HG03159 (cell line): ENCODE results near the gene OXSM.

Source experiments
- ATAC-seq: cut with Tn5 transposase; IDR thresholded peaks from one replicate; pipeline ENCODE4 v1.9.1; 2021; ENCODE audit warnings: mild to moderate bottlenecking, moderate library complexity; ENCODE audit not compliant: unreplicated experiment

Gene OXSM

DNA sequence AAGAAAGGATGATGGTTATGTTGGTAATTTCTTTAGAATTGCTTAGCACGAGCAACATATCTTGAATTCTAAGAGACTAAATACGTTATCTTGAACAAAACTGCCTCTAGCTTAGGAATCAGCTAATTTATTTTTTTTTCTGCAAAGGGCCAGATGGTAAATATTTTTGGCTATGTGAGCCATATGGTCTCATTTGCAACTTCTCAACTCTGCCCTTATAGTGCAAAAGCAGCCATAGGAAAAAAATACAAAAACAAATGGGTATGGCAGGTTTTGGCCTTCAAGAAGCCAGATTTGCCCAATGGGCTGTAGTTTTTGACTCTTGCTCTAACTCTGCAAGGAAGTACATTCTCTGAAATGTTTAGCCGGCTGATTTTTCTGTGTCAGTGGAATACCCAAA lies 11.9 kb downstream of the OXSM start:
- ATAC-seq, result no peak

DNA sequence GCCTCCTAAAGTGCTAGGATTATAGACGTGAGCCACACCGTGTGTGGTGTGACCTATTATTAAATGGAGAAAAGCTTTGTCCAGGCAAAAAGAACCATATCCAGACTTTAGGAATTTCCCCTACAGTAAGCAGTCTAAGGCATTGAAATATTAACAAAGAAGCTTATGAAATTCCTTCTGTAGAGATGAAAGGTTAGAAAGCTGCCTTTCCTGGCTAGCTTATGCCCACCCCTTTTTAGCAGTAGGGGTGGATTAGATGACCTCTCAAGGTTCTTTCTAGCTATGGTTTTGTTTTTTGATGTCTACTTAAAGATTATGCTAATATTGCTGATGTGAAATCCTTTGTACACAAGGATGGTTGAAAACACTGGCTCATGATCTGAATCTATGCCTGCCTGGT lies 13.9 kb downstream of the OXSM start:
- ATAC-seq, result no peak

DNA sequence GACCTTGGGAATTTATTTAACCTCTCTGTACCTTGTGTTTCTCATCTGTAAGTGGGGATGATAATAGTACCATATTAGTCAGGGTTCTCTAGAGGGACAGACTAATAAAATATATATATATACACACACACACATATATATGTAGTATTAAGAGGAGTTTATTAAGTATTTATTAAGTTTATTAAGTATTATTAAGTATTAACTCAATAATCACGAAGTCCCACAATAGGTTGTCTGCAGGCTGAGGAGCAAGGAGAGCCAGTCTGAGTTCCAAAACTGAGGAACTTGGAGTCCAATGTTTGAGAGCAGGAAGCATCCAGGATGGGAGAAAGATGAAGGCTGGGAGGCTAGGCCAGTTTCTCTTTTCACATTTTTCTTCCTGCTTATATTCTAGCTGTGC lies 14.8 kb downstream of the OXSM start:
- no peak for ATAC-seq

DNA sequence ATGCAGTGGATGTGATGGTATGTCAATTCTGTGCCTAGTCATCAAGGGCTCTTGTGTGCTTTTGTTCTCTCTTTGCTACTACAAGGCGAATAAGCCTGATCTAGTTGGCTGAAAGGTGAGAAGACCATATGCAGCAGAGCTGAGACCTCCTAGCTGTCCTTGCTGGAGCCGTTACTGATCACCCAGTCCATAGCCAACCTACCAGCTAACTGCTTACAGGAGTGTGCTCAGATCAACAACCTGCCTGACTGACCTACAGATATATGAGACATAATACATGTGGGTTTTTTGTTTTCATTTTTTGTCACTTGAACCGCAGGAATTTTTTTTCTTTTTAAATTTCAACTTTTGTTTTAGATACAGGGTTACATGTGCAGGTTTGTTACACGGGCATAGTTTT lies 22.8 kb downstream of the OXSM start:
- ATAC-seq, result no peak

DNA sequence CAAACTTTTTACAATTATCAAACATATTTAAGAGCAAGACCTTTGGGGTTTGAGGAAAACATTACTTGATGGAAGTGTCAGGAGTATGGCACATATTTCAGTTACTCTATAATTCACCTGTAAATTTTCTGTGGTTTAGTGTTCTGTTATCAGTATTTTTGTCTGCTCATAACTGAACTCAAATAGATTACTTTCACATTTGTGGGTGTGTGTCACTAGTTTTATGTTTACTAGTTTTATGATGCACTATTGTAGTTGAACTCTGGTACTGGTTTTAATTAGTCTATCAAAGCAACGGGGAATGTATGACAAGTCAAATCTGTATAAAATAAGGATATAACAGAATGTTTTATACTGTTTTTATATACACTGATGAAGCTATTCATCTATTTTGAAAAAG lies 27.2 kb downstream of the OXSM start:
- no peak for ATAC-seq

DNA sequence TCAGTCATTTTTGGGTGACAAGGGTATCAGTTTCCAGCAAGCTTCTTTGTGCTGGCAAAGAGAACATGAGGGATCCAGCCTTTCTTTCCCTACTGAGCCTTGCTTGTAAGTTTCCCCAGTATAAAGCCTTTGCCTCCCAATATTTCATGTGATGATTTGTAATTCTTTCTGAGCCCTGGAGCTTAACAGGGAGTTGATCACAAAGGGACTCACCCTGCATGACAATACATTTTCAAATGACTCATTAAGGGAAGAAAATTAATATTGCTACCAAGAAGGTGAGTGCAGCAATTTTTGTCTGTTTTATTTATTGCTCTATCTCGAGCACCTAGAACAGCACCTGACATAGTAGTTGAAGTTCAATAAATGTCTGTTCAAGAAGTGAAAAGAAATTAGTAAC lies 27.7 kb downstream of the OXSM start:
- ATAC-seq, result no peak

DNA sequence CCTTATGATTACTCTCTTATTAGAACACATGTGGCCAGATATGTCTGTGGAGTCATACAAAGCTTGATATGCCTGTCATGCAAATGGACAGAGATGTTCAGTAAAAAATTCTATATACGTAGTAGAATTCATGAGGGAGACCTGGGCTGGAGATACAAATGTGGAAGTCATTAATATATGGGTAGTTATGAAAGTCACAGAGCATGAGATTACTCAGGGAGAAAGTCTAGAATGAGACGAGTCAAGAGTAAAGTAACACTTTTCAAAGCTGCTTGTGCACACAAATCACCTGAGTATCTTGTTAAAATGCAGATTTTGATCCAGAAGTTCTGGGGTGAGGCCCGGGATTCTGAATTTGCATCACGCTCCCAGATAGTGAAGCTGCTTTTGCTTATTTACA lies 28.4 kb downstream of the OXSM start:
- ATAC-seq, result no peak

DNA sequence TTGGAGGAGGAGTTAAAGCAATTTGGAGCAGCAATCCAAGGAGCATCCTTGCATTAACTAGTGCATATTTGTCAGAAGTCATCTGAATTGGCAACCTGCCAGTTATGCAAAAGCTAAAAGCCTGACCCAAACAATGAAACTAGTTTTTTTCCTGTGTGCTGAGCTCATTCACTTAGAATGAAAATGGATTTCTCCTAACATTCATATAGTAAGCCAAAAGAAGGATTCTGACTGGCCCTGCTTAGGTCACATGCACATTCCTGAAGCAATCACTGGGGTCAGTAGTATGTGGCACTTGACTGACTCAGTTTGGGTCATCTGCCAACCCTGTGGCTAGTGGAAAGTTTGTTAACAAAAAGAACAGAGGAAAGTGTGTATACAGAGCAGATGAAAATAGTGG lies 30.5 kb downstream of the OXSM start:
- no peak for ATAC-seq

DNA sequence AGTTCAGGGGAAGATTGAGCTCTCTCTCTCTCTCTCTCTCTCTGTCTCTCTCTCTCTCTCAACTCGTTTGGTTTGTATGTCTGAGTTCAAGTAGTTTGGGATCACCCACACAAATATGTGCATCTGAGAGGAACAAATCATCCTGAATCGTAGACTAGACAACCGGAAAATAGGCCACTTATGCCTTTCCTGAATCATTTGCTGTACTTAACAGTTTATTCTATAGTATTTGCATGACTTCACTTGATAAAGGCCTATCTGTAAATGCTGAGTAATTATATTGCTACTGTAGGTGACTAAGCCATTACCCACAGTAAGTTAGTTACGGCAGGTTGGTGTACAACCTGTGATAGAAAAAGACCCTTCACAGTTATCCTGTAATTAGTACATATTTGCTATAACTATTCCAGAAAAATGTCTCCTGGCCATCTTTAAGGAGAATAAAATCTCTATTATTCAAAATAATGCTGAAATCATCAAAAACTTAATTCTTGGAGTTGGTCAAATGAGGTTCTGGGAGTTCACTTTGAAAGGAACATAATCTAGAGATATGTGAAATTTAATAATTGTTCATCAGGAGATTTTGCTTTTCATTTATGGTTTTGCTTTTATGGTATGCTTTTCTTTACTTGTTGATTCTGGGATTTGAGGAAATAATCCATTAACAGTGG lies 31.1 kb downstream of the OXSM start:
- no peak for ATAC-seq

DNA sequence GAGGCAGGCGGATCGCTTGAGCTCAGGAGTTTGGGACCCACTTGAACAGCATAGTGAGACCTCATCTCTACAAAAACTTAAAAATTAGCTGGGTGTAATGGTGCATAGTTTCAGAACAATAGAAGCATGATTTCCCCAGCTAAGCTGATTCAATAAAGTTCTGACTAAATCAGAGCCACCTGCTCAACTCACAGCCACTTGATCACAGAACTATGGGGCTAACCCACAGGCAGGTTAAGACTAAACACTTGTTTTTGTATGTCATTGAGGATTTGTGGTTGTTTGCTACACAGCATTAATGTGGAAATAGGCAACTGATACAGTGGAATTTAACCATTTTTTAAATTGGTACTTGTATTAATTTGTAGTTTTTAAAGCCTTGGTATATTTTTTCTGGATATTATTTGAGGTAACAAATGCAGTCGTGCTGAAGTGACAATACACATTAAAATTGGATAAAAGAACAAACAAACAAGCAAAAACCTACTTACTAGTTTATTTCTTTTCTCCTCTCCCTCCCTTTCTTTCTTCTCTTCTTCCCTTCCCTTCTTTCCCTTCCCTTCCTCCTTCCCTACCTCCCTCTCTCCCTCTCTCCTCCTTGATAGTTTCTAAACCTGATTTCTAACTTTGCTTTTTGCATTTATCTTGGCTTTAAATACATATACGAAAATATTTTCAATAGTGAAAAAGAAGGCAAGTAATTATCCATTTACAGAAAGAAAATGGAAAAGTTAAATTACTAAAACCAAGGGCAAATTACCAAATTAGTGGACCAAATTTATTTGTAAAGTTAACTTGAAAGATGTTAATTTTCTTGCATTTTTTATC lies 32.1 kb downstream of the OXSM start:
- no peak for ATAC-seq

DNA sequence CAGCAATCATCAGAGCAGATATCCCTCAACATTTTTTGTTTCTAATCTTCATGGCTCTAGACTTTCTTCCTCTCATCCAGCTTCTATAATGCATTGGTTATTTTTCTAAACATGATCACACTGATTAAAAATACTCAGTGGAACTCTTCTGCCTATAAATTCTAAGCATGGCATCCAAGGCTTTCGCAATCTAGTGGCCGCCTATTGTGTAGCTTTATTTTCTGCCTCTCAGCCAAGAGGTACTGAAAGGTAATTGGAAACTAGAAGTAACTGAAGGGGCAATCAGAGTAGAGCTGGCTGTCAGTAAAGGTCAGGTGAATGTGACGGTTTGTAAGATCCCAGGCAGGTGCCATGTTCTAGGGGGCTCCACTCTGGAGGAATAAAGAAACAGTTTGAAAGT lies 33.4 kb downstream of the OXSM start:
- no peak for ATAC-seq

DNA sequence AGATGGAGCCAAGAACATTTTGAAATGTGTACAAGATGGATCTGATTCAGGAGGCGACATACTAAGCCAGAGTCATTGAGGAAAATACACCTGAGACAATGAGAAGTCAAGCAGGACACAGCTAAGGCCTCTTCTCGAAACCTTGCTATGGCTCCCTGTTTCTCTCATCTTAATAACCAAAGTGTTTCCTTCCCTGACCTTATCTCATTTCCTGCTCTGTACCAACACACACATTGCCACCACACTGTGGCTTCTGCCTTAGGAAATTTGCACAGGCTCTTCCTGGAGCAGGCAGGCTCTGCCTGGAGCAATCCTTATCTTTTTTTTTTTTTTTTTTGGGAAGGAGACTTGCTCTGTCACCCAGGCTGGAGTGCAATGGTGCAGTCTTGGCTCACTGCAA lies 36.6 kb downstream of the OXSM start:
- ATAC-seq, result no peak

DNA sequence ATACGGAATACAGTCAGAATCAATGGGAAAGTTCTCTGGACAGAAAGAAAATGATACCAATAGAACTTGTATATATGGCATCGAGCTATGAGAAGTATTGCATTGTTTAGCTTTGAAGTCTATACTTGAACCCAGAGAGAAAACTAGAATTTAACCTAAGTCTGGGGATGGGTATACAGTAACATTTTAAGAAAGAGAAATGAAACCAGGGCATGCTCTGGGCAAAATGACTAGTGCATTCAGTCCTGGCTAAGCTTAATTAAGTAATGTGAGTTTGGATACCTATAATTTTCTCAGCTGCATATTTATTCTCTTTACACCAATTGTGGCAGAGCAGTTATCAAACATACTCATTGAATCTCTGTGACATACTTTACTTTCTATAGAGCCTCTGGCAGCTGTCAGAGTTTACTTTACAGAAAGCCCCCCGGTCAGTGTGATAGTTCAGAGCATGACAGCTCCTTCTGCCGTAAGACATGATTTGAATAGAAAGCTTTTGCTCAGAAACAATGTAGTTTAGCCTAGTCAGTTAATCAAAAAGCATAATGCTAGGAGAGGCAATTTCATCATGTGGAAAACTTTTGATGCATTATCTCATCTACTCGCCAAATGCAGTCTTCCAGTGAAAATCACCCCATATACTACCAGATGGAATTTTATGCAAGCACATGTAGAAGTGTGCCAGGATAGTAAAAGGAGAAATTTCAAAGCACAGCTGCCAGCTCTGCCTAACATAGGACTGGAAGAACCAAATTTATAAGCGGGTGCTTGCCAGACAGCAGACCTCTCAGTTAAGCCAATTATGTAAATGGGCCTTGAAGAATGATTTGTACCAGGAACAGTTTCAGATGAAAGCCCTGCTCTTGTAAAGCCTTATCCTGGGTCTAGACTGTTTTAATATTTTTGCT lies 40.7 kb downstream of the OXSM start:
- ATAC-seq, result no peak

DNA sequence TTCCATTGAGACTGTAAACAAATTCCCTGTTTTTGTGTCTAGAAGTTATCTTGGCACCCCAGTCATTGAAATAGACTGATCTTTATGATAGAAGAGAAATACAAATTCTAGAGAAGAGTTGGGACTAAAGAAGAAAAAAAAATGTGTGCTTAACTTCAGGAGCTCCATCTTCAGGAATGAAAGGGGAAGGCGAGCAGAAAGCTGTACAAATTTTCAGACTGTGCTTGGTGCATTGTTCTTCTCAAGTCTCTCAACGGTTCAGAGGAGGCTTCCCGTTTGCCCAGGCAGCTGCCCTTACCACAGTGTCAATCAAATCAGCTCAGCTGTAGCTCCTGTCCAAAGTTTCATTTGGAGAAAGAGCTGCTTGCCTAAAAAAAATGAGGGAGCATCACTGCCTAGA lies 41.7 kb downstream of the OXSM start:
- no peak for ATAC-seq

DNA sequence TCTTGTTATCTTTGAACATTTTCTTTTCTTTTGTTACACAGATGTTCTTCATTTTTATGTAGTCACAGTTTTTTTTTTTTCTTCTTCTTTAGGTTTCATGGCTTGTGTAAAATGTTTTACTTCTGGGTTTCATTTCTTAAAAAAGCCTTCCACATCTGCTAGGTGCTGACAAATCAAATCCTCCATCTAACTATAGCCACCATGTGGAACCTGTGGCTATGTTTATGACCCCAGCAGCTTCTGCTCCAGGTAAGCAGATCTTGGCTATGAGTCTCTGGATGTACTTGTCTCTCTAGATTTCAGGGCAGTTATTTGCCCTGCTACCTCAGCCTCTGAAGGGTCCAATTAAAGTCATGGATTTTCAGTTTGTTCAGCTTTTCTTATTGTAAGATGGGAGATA lies 44.5 kb downstream of the OXSM start:
- ATAC-seq, result peak; percentile 80

DNA sequence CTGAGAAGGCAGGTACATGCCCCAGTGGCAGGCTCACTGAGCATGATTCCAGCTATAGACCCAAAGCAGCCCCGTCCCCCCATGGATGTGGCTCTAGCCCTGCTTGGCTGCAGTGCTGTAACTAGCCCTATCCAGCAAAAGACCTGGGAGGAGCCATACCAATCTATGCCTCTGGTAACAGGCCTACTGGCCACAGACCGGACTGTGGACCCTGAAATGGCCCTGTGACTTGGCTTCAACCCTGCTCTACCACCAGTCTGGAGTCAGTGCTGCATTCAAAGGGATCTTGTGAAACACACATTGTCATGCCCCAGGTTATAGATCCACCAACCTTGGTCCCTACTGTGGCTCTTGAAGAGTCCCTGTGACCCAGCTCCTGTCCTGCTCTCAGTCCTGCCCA lies 46.7 kb downstream of the OXSM start:
- ATAC-seq, result no peak

DNA sequence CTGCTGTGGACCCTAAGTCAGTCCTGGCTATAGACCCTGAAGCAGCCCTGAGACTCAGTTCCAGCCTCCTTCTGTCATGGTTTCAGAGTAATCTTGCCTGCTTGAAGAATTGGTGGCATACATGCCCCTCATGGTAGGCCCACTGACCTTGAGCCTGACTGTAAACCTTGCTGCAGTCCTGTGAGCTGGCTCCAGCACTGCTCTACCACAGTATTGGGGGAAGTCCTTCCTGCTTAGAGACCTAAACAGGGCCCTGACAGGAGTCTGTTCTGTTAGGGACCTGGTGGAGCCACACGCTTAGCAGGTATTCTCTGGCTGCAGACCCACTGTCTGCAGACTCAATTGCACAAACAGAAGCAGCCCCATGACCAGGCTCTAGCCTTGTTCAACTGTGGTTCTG lies 47.1 kb downstream of the OXSM start:
- ATAC-seq, result no peak

DNA sequence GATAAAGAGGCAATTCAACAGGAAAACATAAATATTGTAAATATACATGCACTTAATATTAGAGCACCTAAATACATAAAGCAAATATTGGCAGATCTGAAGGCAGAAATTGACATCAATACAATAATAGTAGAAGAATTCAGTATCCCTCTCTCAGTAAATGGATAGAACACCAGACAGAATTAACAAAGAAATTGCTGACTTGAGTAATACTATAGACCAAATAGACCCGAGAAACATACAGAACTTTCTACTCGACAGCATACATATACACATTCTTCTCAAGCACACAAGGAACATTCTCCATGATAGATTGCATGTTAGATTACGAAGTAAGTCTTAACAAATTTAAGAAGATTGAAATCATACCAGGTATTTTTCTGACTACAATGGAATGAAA lies 50.2 kb downstream of the OXSM start:
- ATAC-seq, result no peak

DNA sequence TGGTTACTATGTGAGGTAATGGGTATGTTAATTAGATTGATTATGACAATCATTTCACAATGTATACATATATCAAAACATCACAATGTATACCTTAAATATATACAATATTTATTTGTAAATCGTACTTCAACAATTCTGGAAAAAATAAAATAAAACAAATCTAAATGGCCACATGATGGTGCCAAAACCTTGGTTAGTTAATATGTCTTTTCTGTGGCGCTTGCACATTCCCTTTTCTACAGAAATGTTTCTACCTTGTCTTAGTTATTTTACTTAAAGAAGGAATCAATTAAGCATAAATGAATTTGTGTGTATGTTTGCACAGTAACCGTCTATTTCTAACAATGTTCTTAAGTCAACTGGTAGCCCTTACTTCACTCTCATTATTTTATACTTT lies 53.4 kb downstream of the OXSM start:
- no peak for ATAC-seq
